Esophagus muscularis mucosa (tissue), 4 donors: ENCODE data around the gene SETD2. TPM values are rescaled to one million over a fixed set of nuclear protein-coding genes. Genes with fewer than 3 reads are reported as not detected.
"Not testable (repeated sequence)": the region's sequence is repeated elsewhere in the genome, so short reads cannot be mapped to it uniquely, and the experiment has no call there.

Source experiments
- DNase-seq: peaks from one replicate; pipeline ENCODE4 v3.0.0-alpha.2; 2017; ENCODE audit errors: extremely low spot score
- H3K27ac ChIP-seq, 4 donors: fragments of 200-600 bp; sonication (generic); replicated peaks in 1 of 4; 1 replicate in 3 of 4; 2 replicates in 1 of 4; pipeline ENCODE4 v1.5.1; 2016 to 2019; ENCODE audit warnings: mild to moderate bottlenecking in 1 of 4
- H3K27me3 ChIP-seq, 4 donors: fragments of 200-600 bp; sonication (generic); one replicate each; pipeline versions ENCODE4 v1.5.1 to v1.6.0; 2016 to 2019
- H3K36me3 ChIP-seq, 4 donors: fragments of 200-600 bp; sonication (generic); one replicate each; pipeline ENCODE4 v1.5.1; 2016 to 2019
- H3K4me1 ChIP-seq, 4 donors: fragments of 200-600 bp; sonication (generic); one replicate each; pipeline ENCODE4 v1.5.1; 2016 to 2019
- H3K4me3 ChIP-seq, 4 donors: fragments of 200-600 bp; sonication (generic); 1 replicate in 2 of 4; 2 replicates in 2 of 4; pipeline ENCODE4 v1.5.1; 2016 to 2019; ENCODE audit warnings: mild to moderate bottlenecking in 4 of 4, moderate library complexity in 1 of 4
- H3K9me3 ChIP-seq, 4 donors: fragments of 200-600 bp; sonication (generic); 1 replicate in 3 of 4; 2 replicates in 1 of 4; pipeline ENCODE4 v1.5.1; 2016 to 2019
- EP300 ChIP-seq: sonication (generic); formaldehyde crosslinking; IDR thresholded peaks from one replicate; pipeline ENCODE4 v1.6.1; 2017; ENCODE audit warnings: antibody characterized with exemption
- POLR2A ChIP-seq: fragments of 450-650 bp; IDR thresholded peaks from one replicate; pipeline ENCODE4 v1.6.1; 2017; ENCODE audit warnings: antibody characterized with exemption, moderate library complexity, mild to moderate bottlenecking, low read depth
- POLR2AphosphoS5 ChIP-seq, 2 donors: sonication (generic); formaldehyde crosslinking; IDR thresholded peaks; one replicate each; pipeline ENCODE4 v1.6.1; 2017; ENCODE audit warnings: antibody characterized with exemption in 2 of 2
- WGBS: methylation state at CpG from one replicate; pipeline ENCODE4 v1.1.5; 2018; 5-methylcytosine and 5-hydroxymethylcytosine counted together
- intact Hi-C: fragments of 100-400 bp; cut with DNase I; formaldehyde crosslinking; loops from one replicate; pipeline ENCODE4 v1.15.1; 2023
- total RNA-seq, 4 donors: library from RNA; depleted of rRNA; stranded (reverse); fragments of >200 nt; gene quantifications; one replicate each; pipeline versions ENCODE4 v1.1.0 to v1.2.1, GENCODE V29; 2016
- TF ChIP-seq, protein P1 (sequence below), 3 experiments: fragments of 200-600 bp in 2 of 3; fragments of 450-650 bp in 1 of 3; sonication (generic) in 2 of 3; IDR thresholded peaks; one replicate each; pipeline ENCODE4 v1.5.1; 2017 to 2019; ENCODE audit warnings: antibody characterized with exemption in 3 of 3, mild to moderate bottlenecking in 2 of 3, moderate library complexity in 1 of 3

The SETD2 gene
- total RNA-seq, 4 donors from 2014 or later: 52.2 to 66.4 (median 56.8) TPM

DNA sequence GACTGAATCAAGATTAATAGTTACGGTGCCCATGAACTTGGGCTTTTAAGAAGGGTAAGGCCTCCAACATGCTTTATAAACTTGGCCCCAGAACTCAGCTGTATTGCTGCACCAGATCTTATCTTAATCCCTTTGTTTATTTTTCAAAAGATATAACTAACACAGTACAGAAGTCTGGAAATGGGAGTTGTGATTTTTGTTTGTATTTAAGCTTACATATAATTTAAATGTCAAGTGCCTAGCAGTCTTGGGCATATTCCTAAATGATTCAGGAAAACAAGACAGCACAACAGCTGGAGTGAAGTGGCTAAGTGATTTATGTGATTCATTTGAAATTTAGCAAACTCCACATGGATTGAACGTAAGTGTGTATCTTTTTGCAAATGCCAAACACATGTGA lies 128.3 kb downstream of the SETD2 start:
- no peak for DNase-seq
- H3K36me3 ChIP-seq: peaks cover 12 to 68% (median 54%) of the 10 kb centered on the region in 4 donors
- H3K27ac ChIP-seq: no peak overlapping the region
- WGBS: 59% methylated on average over 2 of the region's 2 CpGs
- TF ChIP-seq POLR2AphosphoS5 (IDR thresholded peaks at IDR 0.05) (no peak), POLR2A (no peak), EP300 (no peak)
- TF ChIP-seq, protein P1, sequence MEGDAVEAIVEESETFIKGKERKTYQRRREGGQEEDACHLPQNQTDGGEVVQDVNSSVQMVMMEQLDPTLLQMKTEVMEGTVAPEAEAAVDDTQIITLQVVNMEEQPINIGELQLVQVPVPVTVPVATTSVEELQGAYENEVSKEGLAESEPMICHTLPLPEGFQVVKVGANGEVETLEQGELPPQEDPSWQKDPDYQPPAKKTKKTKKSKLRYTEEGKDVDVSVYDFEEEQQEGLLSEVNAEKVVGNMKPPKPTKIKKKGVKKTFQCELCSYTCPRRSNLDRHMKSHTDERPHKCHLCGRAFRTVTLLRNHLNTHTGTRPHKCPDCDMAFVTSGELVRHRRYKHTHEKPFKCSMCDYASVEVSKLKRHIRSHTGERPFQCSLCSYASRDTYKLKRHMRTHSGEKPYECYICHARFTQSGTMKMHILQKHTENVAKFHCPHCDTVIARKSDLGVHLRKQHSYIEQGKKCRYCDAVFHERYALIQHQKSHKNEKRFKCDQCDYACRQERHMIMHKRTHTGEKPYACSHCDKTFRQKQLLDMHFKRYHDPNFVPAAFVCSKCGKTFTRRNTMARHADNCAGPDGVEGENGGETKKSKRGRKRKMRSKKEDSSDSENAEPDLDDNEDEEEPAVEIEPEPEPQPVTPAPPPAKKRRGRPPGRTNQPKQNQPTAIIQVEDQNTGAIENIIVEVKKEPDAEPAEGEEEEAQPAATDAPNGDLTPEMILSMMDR (IDR thresholded peaks at IDR 0.05): no peak
- intact Hi-C loops: no loop called here
- H3K27me3 ChIP-seq: no peaks in the 10 kb centered on the region
- no peaks in the 10 kb centered on the region for H3K9me3 ChIP-seq
- peaks cover 0 to 17% (median 4%) of the 10 kb centered on the region in 4 donors for H3K4me1 ChIP-seq
- no peak overlapping the region for H3K4me3 ChIP-seq

DNA sequence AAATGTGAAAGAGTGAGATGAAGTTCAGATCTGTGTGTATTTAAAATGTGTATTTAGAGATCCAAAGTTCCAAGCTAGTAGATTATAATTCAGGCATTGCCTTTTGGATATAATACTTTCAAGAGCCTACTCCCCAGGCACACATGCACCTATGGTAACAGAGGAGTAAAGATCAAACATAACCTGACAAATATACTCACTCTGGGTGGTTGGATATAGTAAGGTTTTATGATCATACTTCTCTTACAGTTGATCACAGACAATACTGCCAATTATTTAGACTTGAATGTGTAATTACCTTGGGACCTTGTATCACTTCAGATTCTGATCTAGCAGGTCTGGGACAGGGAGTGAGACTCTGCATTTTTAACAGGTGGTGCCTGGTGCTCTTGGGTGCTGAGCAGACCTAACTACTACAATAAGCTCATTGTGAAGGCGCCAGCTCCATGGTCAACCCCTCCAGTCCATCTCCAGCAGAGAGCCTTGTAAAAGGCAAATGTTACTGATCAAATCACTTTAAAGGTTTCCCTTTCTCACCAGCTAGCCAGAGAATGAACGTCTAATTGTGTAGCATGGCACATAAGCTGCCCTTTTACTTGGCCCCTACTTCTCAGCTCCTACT lies 128.9 kb downstream of the SETD2 start:
- Histone ChIP-seq H3K27ac (no peak overlapping the region), H3K36me3 (peaks cover 10 to 61% (median 49%) of the 10 kb centered on the region in 4 donors), H3K9me3 (no peaks in the 10 kb centered on the region), H3K4me1 (peaks cover 0 to 18% (median 6%) of the 10 kb centered on the region in 4 donors), H3K4me3 (no peak overlapping the region), H3K27me3 (no peaks in the 10 kb centered on the region)
- TF ChIP-seq POLR2A (no peak), EP300 (no peak), POLR2AphosphoS5 (IDR thresholded peaks at IDR 0.05) (no peak)
- TF ChIP-seq, protein P1 (IDR thresholded peaks at IDR 0.05): no peak
- WGBS: 81% methylated on average over 2 of the region's 2 CpGs
- DNase-seq: no peak
- intact Hi-C loops: no loop called here

DNA sequence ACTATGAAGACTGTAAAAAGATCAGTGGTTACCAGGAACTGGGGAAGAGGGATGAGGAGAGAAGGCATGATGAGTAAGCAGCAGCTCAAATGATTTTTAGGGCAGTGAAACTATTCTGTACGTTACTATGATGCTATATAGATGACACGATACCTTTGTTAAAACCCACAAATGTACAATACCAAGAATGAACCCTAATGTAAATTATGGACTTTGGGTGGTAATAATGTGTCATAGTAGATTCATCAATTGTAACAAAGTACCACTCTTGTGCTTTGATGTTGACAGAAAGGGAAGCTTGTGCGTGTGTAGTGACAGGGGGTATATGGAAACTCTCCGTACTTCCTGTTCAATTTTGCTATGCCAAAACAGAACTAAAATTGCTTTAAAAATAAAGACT lies 132.9 kb downstream of the SETD2 start:
- H3K9me3 ChIP-seq, H3K27ac ChIP-seq, DNase-seq, H3K4me3 ChIP-seq, H3K27me3 ChIP-seq, intact Hi-C loops: not testable (repeated sequence)
- Histone ChIP-seq H3K36me3 (peaks cover 0 to 33% (median 22%) of the 10 kb centered on the region in 4 donors), H3K4me1 (peaks cover 0 to 18% (median 6%) of the 10 kb centered on the region in 4 donors)
- 81% methylated on average over 4 of the region's 4 CpGs for WGBS

DNA sequence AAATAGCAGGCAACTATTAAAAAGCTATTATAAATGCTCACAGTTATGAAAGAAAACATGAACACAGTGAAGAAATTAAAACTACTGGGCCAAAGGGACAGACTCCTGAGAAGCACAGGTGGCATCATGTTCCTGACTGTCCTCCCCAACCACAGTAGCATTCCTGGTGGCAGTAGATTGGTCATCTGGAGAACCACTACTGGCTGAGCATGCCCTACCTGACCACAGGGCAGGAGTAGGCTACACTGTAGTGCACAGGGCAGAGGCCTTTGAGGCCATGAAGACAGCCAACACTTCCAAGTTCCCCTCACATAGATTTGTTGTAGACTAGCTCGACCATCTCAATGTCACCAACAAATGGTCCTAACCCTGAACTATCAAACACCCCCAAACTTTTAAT lies 135.2 kb downstream of the SETD2 start:
- peaks cover 0 to 10% (median 5%) of the 10 kb centered on the region in 4 donors for H3K36me3 ChIP-seq
- H3K27me3 ChIP-seq: no peaks in the 10 kb centered on the region
- no peaks in the 10 kb centered on the region for H3K9me3 ChIP-seq
- no peak overlapping the region for H3K4me3 ChIP-seq
- WGBS: 95% methylated on average over 1 of the region's 1 CpG
- no peak for DNase-seq
- TF ChIP-seq, protein P1 (IDR thresholded peaks at IDR 0.05): no peak
- no peak for TF ChIP-seq EP300
- TF ChIP-seq POLR2A: no peak
- no peak for TF ChIP-seq POLR2AphosphoS5 (IDR thresholded peaks at IDR 0.05)
- H3K4me1 ChIP-seq: peaks cover 0 to 16% (median 12%) of the 10 kb centered on the region in 4 donors
- no peak overlapping the region for H3K27ac ChIP-seq
- intact Hi-C loops: no loop called here

DNA sequence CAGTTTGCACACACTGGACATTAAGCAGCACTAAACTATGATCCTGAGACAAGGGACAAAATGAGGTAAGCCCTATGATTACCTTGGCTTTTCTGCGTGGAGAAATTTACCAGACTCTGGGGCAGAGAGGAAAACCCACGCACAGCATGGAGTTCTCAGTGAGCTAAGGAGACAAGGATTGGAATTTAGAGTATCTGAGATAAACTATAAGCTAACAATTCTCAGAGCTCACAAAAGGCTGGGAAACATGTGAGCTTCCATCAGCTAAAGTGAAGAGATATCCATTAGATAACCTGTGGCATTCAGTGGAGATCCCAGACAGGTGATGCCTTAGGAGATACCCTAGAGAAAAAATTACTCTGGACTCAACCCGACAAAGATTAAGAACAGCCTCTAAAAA lies 135.8 kb downstream of the SETD2 start:
- Histone ChIP-seq H3K36me3 (peaks cover 0 to 10% (median 4%) of the 10 kb centered on the region in 4 donors), H3K27me3 (no peaks in the 10 kb centered on the region), H3K4me3 (no peak overlapping the region), H3K27ac (no peak overlapping the region), H3K4me1 (peaks cover under 1 to 19% (median 14%) of the 10 kb centered on the region in 4 donors), H3K9me3 (no peaks in the 10 kb centered on the region)
- intact Hi-C loops: no loop called here
- WGBS: 93% methylated on average over 3 of the region's 3 CpGs
- TF ChIP-seq, protein P1 (IDR thresholded peaks at IDR 0.05): no peak
- TF ChIP-seq EP300: no peak
- no peak for TF ChIP-seq POLR2A
- TF ChIP-seq POLR2AphosphoS5 (IDR thresholded peaks at IDR 0.05): no peak
- no peak for DNase-seq

DNA sequence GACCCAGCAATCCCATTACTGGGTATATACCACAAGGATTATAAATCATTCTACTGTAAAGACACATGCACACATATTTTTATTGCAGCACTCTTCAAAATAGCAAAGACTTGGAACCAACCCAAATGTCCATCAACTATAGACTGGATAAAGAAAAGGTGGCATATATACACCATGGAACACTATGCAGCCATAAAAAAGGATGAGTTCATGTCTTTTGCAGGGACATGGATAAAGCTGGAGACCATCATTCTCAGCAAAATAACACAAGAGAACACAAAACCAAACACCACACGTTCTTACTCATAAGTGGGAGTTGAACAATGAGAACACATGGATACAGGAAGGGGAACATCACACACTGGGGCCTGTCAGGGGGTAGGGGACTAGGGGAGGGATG lies 137.5 kb downstream of the SETD2 start:
- 93% methylated on average over 1 of the region's 1 CpG for WGBS
- H3K9me3 ChIP-seq: not testable (repeated sequence)

More for the DNA sequence above, 137.5 kb downstream of the SETD2 start:
- intact Hi-C loops, DNase-seq, H3K27me3 ChIP-seq, H3K4me3 ChIP-seq, H3K27ac ChIP-seq, H3K36me3 ChIP-seq: not testable (repeated sequence)
- peaks cover 12 to 36% (median 31%) of the 10 kb centered on the region in 4 donors for H3K4me1 ChIP-seq
